G401 (cell line): ENCODE measurements around the gene ZNF423. TPM values are rescaled to one million over a fixed set of nuclear protein-coding genes. Genes with fewer than 3 reads are reported as not detected.

Experiments
- DNase-seq: peaks from one replicate; pipeline ENCODE4 v3.0.0-alpha.2; 2015; ENCODE audit warnings: low spot score
- in situ Hi-C: cut with HindIII; loops from 2 replicates; pipeline ENCODE4 v1.10.0; 2016; ENCODE audit warnings: low sequenced_read_pairs, mixed read lengths
- total RNA-seq: library from RNA; depleted of rRNA; stranded (reverse); fragments of >200 nt; shearing (Covaris generic); gene quantifications from 2 replicates; pipeline ENCODE4 v1.2.3, GENCODE V29; 2014

The ZNF423 gene
- total RNA-seq, 1 experiment from 2014 or later, result 0.07 TPM

- in situ Hi-C loops, result no loop called here
- DNase-seq, result no peak
Observed at GRCh38 chr16:49542391-49542891, 313.5 kb downstream of the ZNF423 start.

- in situ Hi-C loops, result no loop called here
- no peak for DNase-seq
Observed at GRCh38 chr16:49540836-49541235, 315.1 kb downstream of the ZNF423 start.

- in situ Hi-C loops, result no loop called here
Observed at GRCh38 chr16:49539758-49540157, 316.2 kb downstream of the ZNF423 start.

GRCh38 chr16:49537924-49538459, 317.9 kb downstream of the ZNF423 start:
- no peak for DNase-seq
- in situ Hi-C loops, result no loop called here

More at GRCh38 chr16:49539758-49540157, 316.2 kb downstream of the ZNF423 start:
- DNase-seq, result no peak

- DNase-seq, result no peak
- in situ Hi-C loops, result no loop called here
Observed at GRCh38 chr16:49534901-49535610, 320.9 kb downstream of the ZNF423 start.

GRCh38 chr16:49533422-49533821, 322.5 kb downstream of the ZNF423 start:
- in situ Hi-C loops, result no loop called here
- no peak for DNase-seq

GRCh38 chr16:49532873-49533272, 323.0 kb downstream of the ZNF423 start:
- in situ Hi-C loops, result no loop called here
- no peak for DNase-seq

- no peak for DNase-seq
- in situ Hi-C loops, result no loop called here
Observed at GRCh38 chr16:49531931-49532840, 323.7 kb downstream of the ZNF423 start.

GRCh38 chr16:49531425-49531824, 324.5 kb downstream of the ZNF423 start:
- no peak for DNase-seq
- in situ Hi-C loops, result no loop called here

GRCh38 chr16:49530427-49530970, 325.4 kb downstream of the ZNF423 start:
- in situ Hi-C loops, result no loop called here
- no peak for DNase-seq

GRCh38 chr16:49529411-49530045, 326.4 kb downstream of the ZNF423 start:
- no peak for DNase-seq

GRCh38 chr16:49528866-49529288, 327.0 kb downstream of the ZNF423 start:
- in situ Hi-C loops, result no loop called here
- DNase-seq, result no peak

More at GRCh38 chr16:49529411-49530045, 326.4 kb downstream of the ZNF423 start:
- in situ Hi-C loops, result no loop called here

GRCh38 chr16:49528060-49528865, 327.6 kb downstream of the ZNF423 start:
- in situ Hi-C loops, result no loop called here
- no peak for DNase-seq

- in situ Hi-C loops, result no loop called here
- DNase-seq, result no peak
Observed at GRCh38 chr16:49527611-49528010, 328.3 kb downstream of the ZNF423 start.

- in situ Hi-C loops, result no loop called here
- DNase-seq, result no peak
Observed at GRCh38 chr16:49526860-49527365, 329.0 kb downstream of the ZNF423 start.

GRCh38 chr16:49524947-49525315, 331.0 kb downstream of the ZNF423 start:
- in situ Hi-C loops, result no loop called here

GRCh38 chr16:49524216-49524946, 331.5 kb downstream of the ZNF423 start:
- in situ Hi-C loops, result no loop called here
- DNase-seq, result no peak

More at GRCh38 chr16:49524947-49525315, 331.0 kb downstream of the ZNF423 start:
- DNase-seq, result no peak
